Chondrocyte (in vitro differentiated cells): ENCODE measurements around the gene ANXA4. TPM values are rescaled to one million over a fixed set of nuclear protein-coding genes. Genes with fewer than 3 reads are reported as not detected.
"Not testable (repeated sequence)": the region's sequence is repeated elsewhere in the genome, so short reads cannot be mapped to it uniquely, and the experiment has no call there.

Experiments used
- DNase-seq: peaks from one replicate; pipeline ENCODE4 v3.0.0; 2021; ENCODE audit warnings: mixed read lengths, low spot score
- H3K27ac Mint-ChIP-seq: one replicate; pipeline ENCODE4 v1.8.0; 2021; ENCODE audit warnings: mild to moderate bottlenecking, moderate library complexity, mixed read lengths; ENCODE audit not compliant: unreplicated experiment
- H3K27me3 Mint-ChIP-seq: 2 replicates; pipeline ENCODE4 v1.8.0; 2021; ENCODE audit warnings: low read depth, mixed read lengths
- H3K36me3 Mint-ChIP-seq: 2 replicates; pipeline ENCODE4 v1.8.0; 2021; ENCODE audit warnings: low read depth, mixed read lengths
- H3K4me1 Mint-ChIP-seq: 2 replicates; pipeline ENCODE4 v1.8.0; 2021; ENCODE audit warnings: low read depth, mild to moderate bottlenecking, mixed read lengths
- H3K4me3 Mint-ChIP-seq: one replicate; pipeline ENCODE4 v1.8.0; 2021; ENCODE audit warnings: mild to moderate bottlenecking, moderate library complexity, mixed read lengths; ENCODE audit not compliant: unreplicated experiment
- H3K9me3 Mint-ChIP-seq: 2 replicates; pipeline ENCODE4 v1.8.0; 2021; ENCODE audit warnings: low read depth, mixed read lengths
- CTCF ChIP-seq: fragments of 200-600 bp; sonication (generic); IDR thresholded peaks from 2 replicates; pipeline ENCODE4 v1.5.0; 2021; ENCODE audit warnings: antibody characterized with exemption, mild to moderate bottlenecking, moderate library complexity
- total RNA-seq: library from RNA; stranded (reverse); gene quantifications from 3 replicates; pipeline ENCODE4 v1.2.1, GENCODE V29; 2021

ANXA4 gene
- total RNA-seq, 1 donor from 2014 or later = 99.0 TPM

GRCh38 chr2:69734854-69735544 is 6.9 kb upstream of the ANXA4 start:
- Mint-ChIP-seq H3K27me3 (no peaks in the 10 kb centered on the region), H3K27ac (no peak overlapping the region), H3K9me3 (no peaks in the 10 kb centered on the region), H3K4me1 (no peaks in the 10 kb centered on the region), H3K4me3 (no peak overlapping the region), H3K36me3 (no peaks in the 10 kb centered on the region)
- DNase-seq = no peak
- TF ChIP-seq CTCF = peak; percentile 26

- Mint-ChIP-seq H3K27ac (no peak overlapping the region), H3K36me3 (no peaks in the 10 kb centered on the region), H3K9me3 (no peaks in the 10 kb centered on the region), H3K27me3 (no peaks in the 10 kb centered on the region), H3K4me3 (no peak overlapping the region), H3K4me1 (peaks cover 5% of the 10 kb centered on the region)
- TF ChIP-seq CTCF = no peak
- no peak for DNase-seq
Measured at GRCh38 chr2:69735686-69736085, 6.2 kb upstream of the ANXA4 start.

GRCh38 chr2:69738149-69738548 is 3.8 kb upstream of the ANXA4 start:
- not testable (repeated sequence) for DNase-seq, H3K4me3 Mint-ChIP-seq, H3K27ac Mint-ChIP-seq, H3K27me3 Mint-ChIP-seq, H3K36me3 Mint-ChIP-seq, H3K9me3 Mint-ChIP-seq
- peaks cover 19% of the 10 kb centered on the region for H3K4me1 Mint-ChIP-seq

GRCh38 chr2:69740502-69740951 is 1.4 kb upstream of the ANXA4 start:
- H3K27me3 Mint-ChIP-seq = no peaks in the 10 kb centered on the region
- H3K36me3 Mint-ChIP-seq = no peaks in the 10 kb centered on the region
- peak overlapping the region; percentile 91 for H3K27ac Mint-ChIP-seq
- no peak for DNase-seq
- no peaks in the 10 kb centered on the region for H3K9me3 Mint-ChIP-seq
- TF ChIP-seq CTCF = no peak
- H3K4me1 Mint-ChIP-seq = peaks cover 37% of the 10 kb centered on the region
- peak overlapping the region; percentile 91 for H3K4me3 Mint-ChIP-seq

GRCh38 chr2:69741229-69741574 is 732 bp upstream of the ANXA4 start:
- Mint-ChIP-seq H3K4me1 (peaks cover 37% of the 10 kb centered on the region), H3K27ac (peak overlapping the region; percentile 91), H3K4me3 (peak overlapping the region; percentile 91), H3K36me3 (no peaks in the 10 kb centered on the region), H3K27me3 (no peaks in the 10 kb centered on the region), H3K9me3 (no peaks in the 10 kb centered on the region)
- TF ChIP-seq CTCF = peak; percentile 61
- DNase-seq = no peak

GRCh38 chr2:69742322-69742952 is 503 bp downstream of the ANXA4 start:
- Mint-ChIP-seq H3K27ac (peak overlapping the region; percentile 72), H3K9me3 (no peaks in the 10 kb centered on the region), H3K27me3 (no peaks in the 10 kb centered on the region), H3K4me1 (peaks cover 37% of the 10 kb centered on the region), H3K4me3 (peak overlapping the region; percentile 91), H3K36me3 (no peaks in the 10 kb centered on the region)
- TF ChIP-seq CTCF = no peak
- no peak for DNase-seq
